Measurements from ENCODE around the gene IQGAP2. TPM values are rescaled to one million over a fixed set of nuclear protein-coding genes. Genes with fewer than 3 reads are reported as not detected.

The IQGAP2 gene
- total and polyA plus RNA-seq, 2 of the 8 experiments (the other 6 are each of a cell fraction or from before 2014, with no cell fraction given), result 19.7 to 66.0 TPM

- Histone ChIP-seq H2BK12ac (ENCODE audit: low read depth, low read length) (no peak overlapping the region), H2BK120ac (replicated peaks; ENCODE audit: low read depth, low read length) (no peak overlapping the region), H3K27ac (ENCODE audit: low read depth, low read length) (no peak overlapping the region), H4K91ac (replicated peaks; ENCODE audit: insufficient read length, low read length) (no peak overlapping the region), H4K20me1 (replicated peaks in 1 of 2; ENCODE audit: control insufficient read depth in 1 of 2, insufficient read depth in 2 of 2, low read length in 2 of 2) (no peaks in the 10 kb centered on the region), H3K4me3 (ENCODE audit: extremely low read depth in 1 of 4, insufficient read depth in 2 of 4, low read depth in 3 of 4, low read length in 4 of 4) (no peak overlapping the region), H4K8ac (ENCODE audit: extremely low read depth, insufficient read depth, low read length) (no peak overlapping the region), H2AFZ (ENCODE audit: low read length) (no peak overlapping the region), H3K18ac (ENCODE audit: extremely low read depth, low read length) (no peak overlapping the region), H3K9me3 (ENCODE audit: insufficient read depth in 2 of 2, low read depth in 1 of 2, low read length in 1 of 2) (no peaks in the 10 kb centered on the region), H4K5ac (ENCODE audit: insufficient read length, low read depth, low read length) (no peak overlapping the region), H3K4me1 (replicated peaks in 1 of 4; ENCODE audit: control insufficient read depth in 3 of 4, insufficient read depth in 4 of 4, low read length in 3 of 4) (no peaks in the 10 kb centered on the region), H3K56ac (replicated peaks; ENCODE audit: insufficient read length, low read depth, low read length) (no peak overlapping the region), H3K9ac (replicated peaks in 1 of 4; ENCODE audit: extremely low read depth in 1 of 4, low read depth in 3 of 4, low read length in 3 of 4) (peak overlapping the region in 1 of 4 experiments; percentile 37; a peak in 1 of 7 replicates), H3K27me3 (replicated peaks in 1 of 4; ENCODE audit: control insufficient read depth in 3 of 4, extremely low read depth in 1 of 4, insufficient read depth in 3 of 4, low read length in 3 of 4) (no peaks in the 10 kb centered on the region), H2AK5ac (ENCODE audit: low read depth, low read length) (no peak overlapping the region), H3K23ac (ENCODE audit: insufficient read length) (no peak overlapping the region), H2BK5ac (ENCODE audit: low read depth, low read length) (no peak overlapping the region), H3K23me2 (ENCODE audit: low read depth, low read length) (no peaks in the 10 kb centered on the region), H2BK15ac (ENCODE audit: low read length) (no peak overlapping the region), H3K79me1 (ENCODE audit: low read depth, low read length) (no peaks in the 10 kb centered on the region), H3K4me2 (ENCODE audit: insufficient read depth in 1 of 2, low read depth in 2 of 2, low read length in 2 of 2) (no peak overlapping the region), H3K4ac (replicated peaks; ENCODE audit: insufficient read length, low read depth, low read length) (no peak overlapping the region), H3K79me2 (ENCODE audit: control insufficient read depth in 1 of 2, insufficient read depth in 2 of 2, low read length in 2 of 2) (no peaks in the 10 kb centered on the region), H2BK20ac (ENCODE audit: low read length) (no peak overlapping the region), H3K14ac (ENCODE audit: insufficient read length) (no peak overlapping the region), H3K36me3 (ENCODE audit: control insufficient read depth in 2 of 4, insufficient read depth in 4 of 4, low read length in 3 of 4) (peaks cover 0 to 5% (median 2%) of the 10 kb centered on the region in 4 experiments; a peak in 3 of 8 replicates)
- 94% methylated on average over 2 of the region's 2 CpGs; no CpG with 5 or more reads in 1 of the 2 experiments for WGBS, 2 experiments (ENCODE audit: extremely low coverage in 1 of 2, insufficient coverage in 1 of 2, insufficient read length in 1 of 2, insufficient replicate concordance in 2 of 2, low coverage in 1 of 2, low lambda C conversion rate in 2 of 2, missing lambda C conversion rate in 1 of 2)
- ChIA-PET CTCF (ENCODE audit: partially characterized antibody) (interaction anchor here (0.6 to 6.4 kb wide), 5 partner anchors 12 to 513 kb away, joined by 3 to 72 read pairs (median 3); no protein-coding TSS in a partner anchor), POLR2A (ENCODE audit: partially characterized antibody) (no interaction called here)
- FAIRE-seq, result no peak
- DNase-seq (ENCODE audit: low read depth in 1 of 2, low spot score in 2 of 2), result no peak
- TF ChIP-seq EZH2 (IDR thresholded peaks at IDR 0.05; ENCODE audit: low read depth, low read length, severe bottlenecking) (no peak), SP2 (IDR thresholded peaks at IDR 0.05; ENCODE audit: low read length) (no peak), RXRA (IDR thresholded peaks at IDR 0.05; ENCODE audit: insufficient read depth, low read depth, low read length) (no peak), SP1 (IDR thresholded peaks at IDR 0.05; ENCODE audit: low read depth, low read length) (no peak), MAFK (IDR thresholded peaks at IDR 0.05; ENCODE audit: low read depth, low read length) (no peak), CREB1 (IDR thresholded peaks at IDR 0.05) (no peak), HDAC2 (IDR thresholded peaks at IDR 0.05; ENCODE audit: borderline replicate concordance in 1 of 2, low read depth in 2 of 2, low read length in 2 of 2) (no peak), CTCF (IDR thresholded peaks at IDR 0.05; ENCODE audit: control extremely low read depth in 1 of 3, insufficient read depth in 1 of 3, low read depth in 1 of 3, low read length in 3 of 3) (no peak), YY1 (IDR thresholded peaks at IDR 0.05; ENCODE audit: low read depth, low read length) (no peak), ASH2L (IDR thresholded peaks at IDR 0.05; ENCODE audit: low read length) (no peak)
- TF ChIP-seq, protein P1, sequence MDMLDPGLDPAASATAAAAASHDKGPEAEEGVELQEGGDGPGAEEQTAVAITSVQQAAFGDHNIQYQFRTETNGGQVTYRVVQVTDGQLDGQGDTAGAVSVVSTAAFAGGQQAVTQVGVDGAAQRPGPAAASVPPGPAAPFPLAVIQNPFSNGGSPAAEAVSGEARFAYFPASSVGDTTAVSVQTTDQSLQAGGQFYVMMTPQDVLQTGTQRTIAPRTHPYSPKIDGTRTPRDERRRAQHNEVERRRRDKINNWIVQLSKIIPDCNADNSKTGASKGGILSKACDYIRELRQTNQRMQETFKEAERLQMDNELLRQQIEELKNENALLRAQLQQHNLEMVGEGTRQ (IDR thresholded peaks at IDR 0.05; ENCODE audit: low read length), result no peak
Observed at GRCh38 chr5:76598531-76598930, 195.4 kb downstream of the IQGAP2 start.

All from H1 (cell line).